Ammon's horn (tissue), 1 donor: ENCODE results near the gene KRTAP2-3.
"Not testable (repeated sequence)": the region's sequence is repeated elsewhere in the genome, so short reads cannot be mapped to it uniquely, and the experiment has no call there.

ENCODE experiments used
- DNase-seq: peaks from one replicate; pipeline ENCODE4 v3.0.0-alpha.2; 2016; ENCODE audit warnings: low spot score

KRTAP2-3 gene

DNA sequence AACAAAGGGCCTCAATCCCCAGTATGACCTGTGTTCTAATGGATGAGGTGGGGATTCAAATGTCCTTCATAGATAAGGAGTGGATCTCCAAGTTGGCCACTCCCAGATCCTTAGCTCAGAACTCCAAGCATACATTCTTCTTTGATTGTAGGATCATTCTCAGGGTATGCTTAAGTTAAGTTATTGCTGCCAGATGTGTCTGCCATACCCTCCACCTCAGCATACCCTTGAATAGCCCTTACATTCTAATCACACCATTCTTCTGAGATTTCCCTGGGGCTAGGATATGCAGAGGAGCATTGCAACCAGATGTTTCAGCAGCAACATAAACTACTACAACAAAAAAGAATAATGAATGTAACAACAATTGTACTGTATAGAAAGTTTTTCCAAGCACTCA, 7.4 kb upstream of the KRTAP2-3 start:
- no peak for DNase-seq

GRCh38 chr17:41065829-41066624, 6.1 kb upstream of the KRTAP2-3 start, which contains the start of gene KRTAP2-4:
Gene KRTAP2-4 (minus strand): TSS chr17:41065879. CDS start chr17:41065845, 34 bp downstream.
- DNase-seq = no peak

GRCh38 chr17:41065016-41065689, 5.2 kb upstream of the KRTAP2-3 start:
- not testable (repeated sequence) for DNase-seq

DNA sequence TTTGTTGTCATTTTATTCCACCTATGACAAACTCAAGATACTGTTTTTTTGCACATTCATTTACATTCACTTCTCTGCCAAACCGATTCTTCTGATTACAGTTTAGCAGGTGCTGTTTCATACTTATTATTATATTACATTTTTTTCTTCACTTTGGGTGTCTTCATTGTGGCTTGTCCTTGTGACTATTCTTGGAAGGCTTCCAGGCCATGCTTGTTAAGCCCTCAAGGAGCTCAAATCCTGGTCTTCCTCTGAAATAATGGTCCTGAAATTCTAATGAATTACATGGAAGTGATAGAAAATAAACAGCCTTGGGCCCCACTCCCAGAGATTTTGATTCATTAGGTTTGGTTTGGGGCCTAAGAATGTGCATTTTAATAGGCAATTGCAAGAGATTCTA, 4.4 kb upstream of the KRTAP2-3 start:
- DNase-seq = no peak

DNA sequence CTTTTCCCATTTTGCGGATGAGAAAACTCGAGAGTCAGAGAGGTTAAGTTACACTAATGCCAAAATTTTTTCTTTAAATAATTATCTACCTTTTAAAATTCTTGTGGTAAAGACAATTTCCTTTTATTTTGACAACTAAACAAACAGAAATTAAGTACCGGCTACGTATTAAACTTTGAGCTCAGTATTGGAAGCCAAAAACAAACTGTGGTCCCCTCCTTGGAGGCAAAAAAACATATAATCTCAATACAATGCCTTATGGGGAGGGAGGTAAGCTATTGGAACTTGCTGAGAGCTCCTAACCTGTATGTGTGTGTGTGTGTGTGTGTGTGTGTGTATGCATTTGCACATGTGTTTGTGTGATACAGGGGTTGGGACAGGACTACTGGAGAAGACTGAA, 3.5 kb upstream of the KRTAP2-3 start:
- DNase-seq = no peak

DNA sequence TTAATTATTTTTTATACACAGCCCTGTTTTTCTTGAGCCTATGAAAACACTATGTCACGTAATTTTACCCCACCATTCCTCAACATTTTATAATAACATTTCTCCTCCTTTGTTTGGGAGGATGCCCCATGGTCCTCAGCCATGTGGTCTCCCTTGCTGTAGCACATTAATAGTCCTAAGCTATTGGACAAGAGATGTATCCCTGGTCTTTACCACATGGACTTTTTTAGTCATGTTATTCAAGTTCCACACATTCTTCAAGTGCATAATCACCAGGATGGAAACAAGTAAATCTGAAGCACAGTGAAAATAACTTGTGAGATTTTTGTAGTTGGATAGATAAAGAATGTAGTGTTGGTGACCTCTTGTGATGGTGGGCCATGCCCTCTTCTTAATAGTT, 2.0 kb upstream of the KRTAP2-3 start:
- DNase-seq = no peak

- DNase-seq = not testable (repeated sequence)
These were observed 450 bp downstream of the KRTAP2-3 start for GRCh38 chr17:41059276-41060051.

- no peak for DNase-seq
These were observed 1.2 kb downstream of the KRTAP2-3 start for GRCh38 chr17:41058741-41059140.

DNA sequence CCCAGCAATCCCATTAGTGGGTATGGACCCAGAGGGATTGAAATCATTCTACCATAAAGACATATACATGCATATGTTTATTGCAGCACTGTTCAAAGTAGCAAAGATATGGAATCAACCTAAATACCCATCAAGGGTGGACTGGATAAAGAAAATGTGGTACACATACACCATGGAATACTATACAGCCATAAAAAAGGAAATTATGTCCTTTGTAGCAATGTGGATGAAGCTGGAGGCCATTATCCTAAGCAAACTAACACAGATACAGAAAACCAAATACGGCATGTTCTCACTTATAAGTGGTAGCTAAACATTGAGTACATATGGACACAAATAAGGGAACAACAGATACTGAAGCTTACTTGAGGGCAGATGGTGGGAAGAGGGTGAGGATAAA, 2.4 kb downstream of the KRTAP2-3 start:
- no peak for DNase-seq

GRCh38 chr17:41055130-41055529, 4.8 kb downstream of the KRTAP2-3 start, which contains the start of gene KRTAP2-2:
Gene KRTAP2-2 (minus strand): TSS chr17:41055230. CDS start chr17:41055211, 19 bp downstream.
- not testable (repeated sequence) for DNase-seq

DNA sequence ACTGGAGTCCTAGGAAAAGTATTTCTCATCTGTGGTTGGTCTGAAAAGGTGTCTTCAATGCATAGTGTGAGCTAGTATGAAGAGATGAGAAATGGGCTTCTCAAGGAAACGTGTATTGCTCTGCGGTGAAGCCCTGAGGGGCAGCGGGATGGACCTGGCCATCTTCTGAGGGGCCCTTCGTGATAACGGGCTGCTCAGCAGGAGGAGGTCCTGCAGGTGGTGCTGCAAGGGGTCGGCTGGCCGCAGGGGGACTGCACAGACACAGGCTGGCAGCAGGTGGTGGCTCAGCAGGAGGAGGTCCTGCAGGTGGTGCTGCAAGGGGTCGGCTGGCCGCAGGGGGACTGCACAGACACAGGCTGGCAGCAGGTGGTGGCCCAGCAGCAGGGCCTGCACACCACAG, 5.4 kb downstream of the KRTAP2-3 start:
- DNase-seq = not testable (repeated sequence)

DNA sequence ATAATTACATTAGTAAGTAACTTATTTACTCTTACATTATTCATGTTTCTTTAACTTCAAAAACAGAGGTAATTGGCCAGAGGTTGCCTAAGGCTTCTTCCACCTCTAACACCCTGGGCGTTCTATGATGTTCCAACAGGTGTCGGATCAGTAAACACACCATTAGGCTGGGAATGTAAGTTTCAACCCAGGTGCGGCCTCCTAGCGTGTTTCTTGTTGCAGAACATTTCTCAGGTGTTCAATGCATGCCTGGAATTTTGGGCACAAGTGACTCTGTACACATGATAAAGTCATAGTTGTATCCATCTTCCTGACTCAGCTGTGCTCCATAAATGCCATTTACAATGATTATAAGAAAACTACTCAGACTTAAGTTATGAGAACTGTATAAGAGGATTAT, 5.9 kb downstream of the KRTAP2-3 start:
- DNase-seq = no peak

DNA sequence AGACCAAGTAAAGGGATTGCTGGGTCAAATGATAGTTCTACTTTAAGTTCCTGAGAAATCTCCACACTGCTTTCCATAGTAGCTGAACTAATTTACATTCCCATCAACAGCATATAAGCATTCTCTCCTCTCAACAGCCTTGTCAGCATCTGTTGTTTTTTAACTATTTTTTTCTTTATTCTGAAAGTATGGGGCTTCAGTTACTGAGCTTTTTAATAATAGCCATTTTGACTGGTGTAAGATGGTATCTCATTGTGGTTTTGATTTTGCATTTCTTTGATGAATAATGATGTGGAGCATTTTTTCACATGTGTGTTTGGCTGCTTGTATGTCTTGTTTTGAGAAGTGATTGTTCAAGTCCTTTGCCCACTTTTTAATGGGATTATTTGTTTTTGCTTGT, 7.3 kb downstream of the KRTAP2-3 start:
- no peak for DNase-seq

- no peak for DNase-seq
These were observed 10.8 kb downstream of the KRTAP2-3 start for GRCh38 chr17:41049110-41049509.

DNA sequence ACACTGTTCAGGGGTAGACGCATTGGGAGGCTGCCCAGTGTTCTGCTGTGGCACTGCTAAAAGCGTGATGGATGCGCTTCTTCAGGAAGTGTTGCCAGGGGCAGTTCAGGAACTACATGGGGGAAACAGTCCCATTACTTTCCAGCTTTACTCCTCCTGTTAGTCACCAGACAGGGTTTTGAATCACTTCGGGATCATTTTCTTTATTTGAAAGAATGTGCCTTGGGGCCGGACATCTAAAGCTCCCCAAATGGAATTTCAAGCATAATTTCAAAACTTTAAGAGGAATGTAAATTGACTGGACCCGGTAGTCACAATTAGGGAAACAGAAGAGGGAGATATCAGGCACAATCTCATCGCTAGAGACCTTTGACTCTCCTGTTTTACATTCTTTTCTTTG, 11.5 kb downstream of the KRTAP2-3 start:
- no peak for DNase-seq

DNA sequence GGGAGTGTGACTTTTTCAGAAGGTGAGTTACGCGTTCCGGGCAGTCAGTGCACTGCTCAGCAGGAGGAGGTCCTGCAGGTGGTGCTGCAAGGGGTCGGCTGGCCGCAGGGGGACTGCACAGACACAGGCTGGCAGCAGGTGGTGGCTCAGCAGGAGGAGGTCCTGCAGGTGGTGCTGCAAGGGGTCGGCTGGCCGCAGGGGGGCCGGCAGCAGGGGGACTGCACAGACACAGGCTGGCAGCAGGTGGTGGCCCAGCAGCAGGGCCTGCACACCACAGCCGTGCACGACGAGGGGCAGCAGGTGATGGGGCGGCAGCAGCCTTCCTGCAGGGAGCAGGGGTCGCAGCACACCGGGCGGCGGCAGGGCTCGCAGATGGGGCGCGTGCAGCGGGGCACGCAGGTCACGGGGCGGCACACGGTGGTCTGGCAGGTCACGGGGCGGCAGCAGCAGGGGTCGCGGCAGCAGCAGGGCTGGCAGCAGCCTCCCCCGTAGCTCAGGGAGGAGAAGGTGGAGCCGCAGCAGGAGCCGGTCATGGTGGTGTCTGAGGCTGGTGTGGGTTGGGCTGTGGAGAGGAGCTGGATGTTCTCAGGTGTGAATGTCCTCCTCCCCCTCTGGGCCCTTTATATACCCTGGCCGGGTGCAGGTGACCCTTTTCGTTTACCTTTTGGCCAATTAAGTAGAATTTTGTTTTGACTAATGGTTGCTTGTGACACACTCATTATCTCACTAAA, 13.0 kb downstream of the KRTAP2-3 start, which contains the start of gene KRTAP2-1:
KRTAP2-1 (minus strand) TSS at position 582 of the 731 bp plus-strand sequence; CDS start at position 533, 49 bp downstream.
- DNase-seq = not testable (repeated sequence)

DNA sequence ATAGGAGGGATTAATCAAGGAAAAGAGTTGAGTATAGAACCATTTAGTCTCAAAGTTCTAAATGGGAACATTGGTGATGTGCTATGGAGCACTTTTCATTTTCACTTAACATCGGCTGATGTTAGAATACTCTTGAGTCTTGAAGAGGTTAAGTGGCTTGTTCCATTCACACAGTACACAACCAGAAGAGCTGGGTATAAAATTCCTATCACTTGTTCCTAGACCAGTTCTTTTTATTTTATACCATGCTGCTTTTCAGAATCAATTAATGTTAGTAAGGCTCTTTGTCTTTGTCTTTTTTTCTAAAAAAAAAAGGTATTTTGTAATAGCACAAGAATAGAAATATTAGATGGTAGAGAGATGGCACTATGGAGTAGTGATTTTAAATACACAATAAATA, 17.0 kb downstream of the KRTAP2-3 start:
- DNase-seq = no peak

DNA sequence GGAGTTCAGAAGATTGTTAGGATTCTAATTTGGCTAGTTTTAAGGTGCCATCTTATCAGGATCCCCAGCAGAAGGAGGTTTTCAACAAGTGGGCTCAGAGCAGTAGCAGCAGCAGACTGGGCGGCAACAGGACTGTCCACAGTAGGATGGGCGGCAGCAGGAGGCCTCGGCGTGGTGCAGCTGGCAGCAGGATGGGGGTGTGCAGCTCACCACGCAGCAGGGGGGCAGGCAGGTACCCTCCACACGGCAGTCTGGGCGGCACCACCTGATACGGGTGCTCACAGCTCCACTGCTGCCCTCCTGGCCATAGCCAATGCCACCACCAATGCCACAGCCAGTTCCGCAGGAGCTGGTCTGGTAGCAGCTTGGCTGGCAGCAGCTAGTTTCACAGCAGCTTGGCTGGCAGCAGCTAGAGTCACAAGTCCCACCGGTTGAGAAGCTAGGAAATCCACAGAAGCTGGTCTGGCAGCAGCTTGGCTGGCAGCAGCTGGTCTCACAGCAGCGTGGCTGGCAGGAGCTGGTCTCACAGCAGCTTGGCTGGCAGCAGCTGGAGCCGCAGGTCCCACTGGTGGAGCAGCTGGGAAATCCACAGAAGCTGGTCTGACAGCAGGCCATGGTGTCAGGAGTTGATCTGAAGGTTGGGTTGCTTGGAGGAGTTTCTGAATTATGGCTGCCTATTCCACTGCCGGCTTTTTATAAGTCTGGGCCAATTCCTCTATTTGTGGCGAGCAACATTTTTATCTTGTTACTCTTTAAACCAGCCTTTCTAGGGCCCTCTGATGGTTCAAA, 18.9 kb downstream of the KRTAP2-3 start, which contains the start of gene KRTAP1-1:
KRTAP1-1 (minus strand) TSS at position 668 of the 789 bp plus-strand sequence; CDS start at position 615, 53 bp downstream.
- DNase-seq = not testable (repeated sequence)

DNA sequence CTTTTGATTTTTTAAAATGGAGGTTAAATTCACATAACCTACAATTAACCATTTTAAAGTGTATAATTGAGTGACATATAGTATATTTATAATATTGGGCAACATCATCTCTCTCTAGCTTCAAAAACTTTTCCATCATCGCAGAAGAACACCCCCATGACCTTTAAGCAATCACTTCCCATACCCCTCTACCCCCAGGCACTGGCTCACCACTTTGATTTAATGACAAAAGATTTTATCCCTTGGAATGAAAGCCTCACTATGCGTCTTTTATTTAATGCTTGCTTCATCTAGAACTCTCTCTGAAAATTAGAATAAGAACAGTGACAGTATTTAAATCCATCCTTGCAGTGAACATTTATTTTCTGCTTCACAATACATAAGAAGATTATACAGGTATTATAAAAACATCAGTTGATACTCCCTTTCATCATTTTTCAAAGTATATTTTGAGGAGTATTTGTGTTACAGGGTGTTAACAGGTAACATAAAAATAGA, 22.0 kb downstream of the KRTAP2-3 start:
- no peak for DNase-seq

- not testable (repeated sequence) for DNase-seq
These were observed 25.5 kb downstream of the KRTAP2-3 start, which contains the start of gene KRTAP1-3 for GRCh38 chr17:41034346-41034935. Gene KRTAP1-3 (minus strand): TSS chr17:41034874. CDS start chr17:41034821, 53 bp downstream.
